GM13977 (cell line): Measurements from ENCODE around the gene ANXA10.

Experiments
- DNase-seq: peaks from one replicate; pipeline ENCODE4 v3.0.0; 2012; ENCODE audit warnings: low spot score
- in situ Hi-C: fragments of 300-500 bp; cut with MboI; formaldehyde crosslinking; loops from one replicate; pipeline ENCODE4 v1.12.0; 2022; ENCODE audit warnings: low sequenced_read_pairs, low pct_unique_long_range_greater_than_20kb, mixed read lengths, inconsistent platforms; ENCODE audit not compliant: unreplicated experiment
- TF ChIP-seq, protein P1 (sequence below): IDR thresholded peaks from 2 replicates; pipeline ENCODE4 v1.5.1; 2012; ENCODE audit warnings: mild to moderate bottlenecking, control low read depth; ENCODE audit not compliant: insufficient read depth; ENCODE audit errors: extremely low read depth, missing control alignments

ANXA10 gene

DNA sequence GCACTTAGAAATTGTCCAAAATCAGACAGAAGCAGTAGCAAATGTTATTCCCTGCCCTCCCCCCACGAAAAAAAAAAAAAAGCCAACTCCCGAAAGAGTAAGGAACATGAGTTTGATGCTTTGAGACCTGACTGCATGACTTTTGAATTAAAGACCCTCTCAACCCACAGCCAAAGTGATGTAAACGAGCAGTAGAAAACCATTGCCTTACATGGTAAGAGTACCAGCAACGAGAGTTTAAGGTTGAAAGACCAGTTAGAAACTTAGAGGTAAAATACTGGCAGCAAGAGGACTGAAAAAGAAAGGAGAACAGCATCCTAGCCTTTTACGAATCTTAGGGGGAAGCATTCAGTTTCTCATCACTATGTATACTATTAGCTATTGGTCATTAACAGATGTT lies 10.0 kb upstream of the ANXA10 start:
- in situ Hi-C loops: no loop called here
- DNase-seq: no peak
- TF ChIP-seq, protein P1, sequence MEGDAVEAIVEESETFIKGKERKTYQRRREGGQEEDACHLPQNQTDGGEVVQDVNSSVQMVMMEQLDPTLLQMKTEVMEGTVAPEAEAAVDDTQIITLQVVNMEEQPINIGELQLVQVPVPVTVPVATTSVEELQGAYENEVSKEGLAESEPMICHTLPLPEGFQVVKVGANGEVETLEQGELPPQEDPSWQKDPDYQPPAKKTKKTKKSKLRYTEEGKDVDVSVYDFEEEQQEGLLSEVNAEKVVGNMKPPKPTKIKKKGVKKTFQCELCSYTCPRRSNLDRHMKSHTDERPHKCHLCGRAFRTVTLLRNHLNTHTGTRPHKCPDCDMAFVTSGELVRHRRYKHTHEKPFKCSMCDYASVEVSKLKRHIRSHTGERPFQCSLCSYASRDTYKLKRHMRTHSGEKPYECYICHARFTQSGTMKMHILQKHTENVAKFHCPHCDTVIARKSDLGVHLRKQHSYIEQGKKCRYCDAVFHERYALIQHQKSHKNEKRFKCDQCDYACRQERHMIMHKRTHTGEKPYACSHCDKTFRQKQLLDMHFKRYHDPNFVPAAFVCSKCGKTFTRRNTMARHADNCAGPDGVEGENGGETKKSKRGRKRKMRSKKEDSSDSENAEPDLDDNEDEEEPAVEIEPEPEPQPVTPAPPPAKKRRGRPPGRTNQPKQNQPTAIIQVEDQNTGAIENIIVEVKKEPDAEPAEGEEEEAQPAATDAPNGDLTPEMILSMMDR: no peak

DNA sequence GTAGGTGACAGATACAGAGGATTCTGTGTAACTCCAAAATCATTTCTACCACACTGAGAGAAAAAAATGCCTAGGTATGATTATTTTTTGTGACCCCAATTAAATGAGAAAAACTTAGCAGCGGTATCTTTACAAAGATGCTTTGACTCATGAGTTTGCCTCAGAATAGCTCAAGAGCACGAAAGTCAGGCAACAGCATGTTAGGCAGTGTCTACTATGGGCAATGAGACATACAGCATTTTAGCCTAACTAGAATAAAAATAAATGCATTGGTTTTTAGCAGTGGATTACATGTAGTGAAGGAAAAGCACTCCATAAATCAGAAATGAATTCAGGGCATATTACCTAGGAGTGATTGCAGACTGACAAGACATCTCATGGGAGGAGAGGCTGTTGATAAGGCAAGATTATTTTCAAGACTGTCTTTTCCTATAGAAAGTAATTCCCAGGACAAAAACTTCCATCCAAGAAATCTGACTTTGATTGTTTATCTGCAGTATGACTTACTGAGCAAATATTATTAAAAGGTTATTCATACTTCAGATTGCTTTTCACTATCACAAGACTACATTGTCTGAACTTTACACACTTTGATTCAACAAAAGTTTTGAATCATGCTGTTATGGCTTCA lies 3.6 kb downstream of the ANXA10 start:
- TF ChIP-seq, protein P1: no peak
- in situ Hi-C loops: no loop called here
- no peak for DNase-seq

DNA sequence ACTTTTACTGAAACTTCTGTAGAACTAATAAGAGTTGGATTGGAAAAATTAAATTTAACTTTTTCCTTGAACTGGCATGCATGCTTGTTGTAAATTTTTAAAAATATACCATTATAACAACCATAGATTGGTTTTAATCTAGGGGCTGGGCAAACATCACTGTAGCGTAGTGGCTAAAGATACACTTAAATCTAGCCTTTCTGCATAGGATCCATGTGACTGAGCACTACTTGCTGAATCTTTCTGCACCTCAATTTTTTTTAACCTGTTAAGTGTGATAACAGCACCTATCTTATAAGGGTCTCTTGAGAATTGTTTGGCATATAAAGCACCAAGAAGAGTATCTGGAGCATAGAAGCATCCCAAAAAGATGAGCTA lies 4.1 kb downstream of the ANXA10 start:
- DNase-seq: no peak
- TF ChIP-seq, protein P1: no peak
- in situ Hi-C loops: no loop called here

DNA sequence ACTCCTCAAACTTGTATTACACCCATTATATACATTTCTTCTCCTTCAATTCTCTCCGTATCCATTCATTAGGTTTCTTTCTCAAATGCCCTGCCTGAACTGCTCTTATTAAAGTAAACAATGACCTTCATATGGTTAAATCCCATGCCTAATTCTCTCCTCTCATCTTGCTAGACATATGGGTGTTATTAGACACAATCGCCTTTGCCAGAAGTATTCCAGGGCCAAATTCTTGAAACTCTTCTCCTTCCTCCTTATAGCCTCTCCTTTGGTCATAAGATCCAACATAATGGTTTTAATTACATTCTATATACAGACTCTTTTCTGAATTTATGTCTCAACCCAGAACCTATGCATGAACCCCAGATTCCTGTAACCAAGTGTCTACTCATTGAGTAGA lies 4.8 kb downstream of the ANXA10 start:
- DNase-seq: no peak
- TF ChIP-seq, protein P1: no peak
- in situ Hi-C loops: no loop called here

DNA sequence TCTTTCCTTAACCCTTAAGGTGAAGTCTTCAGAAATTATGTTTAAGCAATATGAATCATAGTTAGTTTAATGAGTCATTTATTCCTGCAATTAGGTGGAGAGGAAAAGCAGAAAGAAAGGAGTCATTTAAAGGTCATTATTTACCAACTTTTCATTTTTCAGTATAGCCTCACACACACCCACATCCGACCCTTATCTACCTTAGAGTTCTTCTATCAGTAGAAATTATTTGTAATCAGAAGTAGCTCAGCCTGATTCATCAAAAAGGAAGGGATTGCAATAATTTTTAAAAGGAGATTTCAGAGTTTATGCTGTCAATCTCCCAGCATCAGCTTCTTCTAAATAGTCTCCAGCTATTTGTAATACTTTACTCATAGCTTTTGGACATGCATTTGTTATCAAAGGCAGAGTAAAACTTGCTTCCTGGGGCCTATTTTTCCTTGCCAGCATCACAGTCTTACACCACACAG lies 5.9 kb downstream of the ANXA10 start:
- DNase-seq: no peak
- in situ Hi-C loops: no loop called here
- TF ChIP-seq, protein P1: no peak

DNA sequence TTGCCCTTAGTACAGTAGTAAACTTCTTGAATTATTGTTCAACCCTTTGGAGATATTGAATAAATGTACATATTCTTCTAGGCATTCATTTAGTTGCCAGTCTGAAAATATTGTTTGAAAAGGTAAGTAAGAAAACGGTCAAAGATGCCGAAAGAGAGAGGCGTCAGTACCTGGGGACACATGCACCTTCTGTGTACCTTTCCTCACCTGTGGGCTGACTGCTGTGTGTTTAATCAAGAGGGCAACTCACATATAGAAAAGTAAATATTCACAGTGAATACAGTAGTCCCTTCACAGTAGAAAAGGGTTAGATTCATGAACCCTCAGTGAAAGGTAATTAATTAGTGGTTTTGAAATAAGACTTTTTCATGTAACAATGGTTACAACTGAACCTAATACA lies 6.9 kb downstream of the ANXA10 start:
- no peak for DNase-seq
- in situ Hi-C loops: no loop called here
- TF ChIP-seq, protein P1: no peak
